K562 (cell line): ENCODE data around the gene HTR5A. TPM values are rescaled to one million over a fixed set of nuclear protein-coding genes. Genes with fewer than 3 reads are reported as not detected.

Experiments used
- ATAC-seq: fragments of 200-7000 bp; cut with Tn5 transposase; 3 replicates; pipeline ENCODE4 v1.9.1; 2020; ENCODE audit warnings: moderate library complexity
- BruUV-seq: library from RNA; stranded (reverse); fragments of 400-500 nt; replicated peaks from 2 replicates; lab custom pipeline; 2021; lab: Mats Ljungman, UMichigan
- CTCF ChIA-PET: fragments of 300-600 bp; formaldehyde crosslinking; extraction: SDS; loops from one replicate; lab custom pipeline; 2021; ENCODE audit warnings: low intra/inter-chr PET ratio; lab: Yijun Ruan, JAX
- POLR2A ChIA-PET: fragments of 300-600, 350-650 bp; sonication (Branson Sonifier 250); formaldehyde crosslinking; extraction: SDS; loops from one replicate; lab custom pipeline; 2021; ENCODE audit warnings: antibody characterized with exemption, inconsistent platforms; lab: Yijun Ruan, JAX
- DNase-seq, 4 experiments: peaks; one replicate each; pipeline versions ENCODE4 v3.0.0 to v3.0.0-alpha.2; 2011 to 2018; ENCODE audit warnings: low spot score in 3 of 4, mixed read lengths in 3 of 4; ENCODE audit errors: extremely low read depth in 1 of 4
- FAIRE-seq: peaks from 2 replicates; lab custom pipeline; 2011; peaks lifted over from hg19 to GRCh38; lab: Jason Lieb, UNC
- H2AFZ ChIP-seq: 2 replicates; pipeline ENCODE4 v1.6.0; 2011; ENCODE audit warnings: low read depth, low read length, control low read depth, inconsistent platforms
- H3K27ac ChIP-seq: fragments of 200-600 bp; 3 replicates; pipeline ENCODE4 v1.8.0; 2011; ENCODE audit warnings: low read depth, mild to moderate bottlenecking, control low read depth, inconsistent platforms, low read length, moderate library complexity, mixed read lengths; ENCODE audit errors: extremely low read depth
- H3K27me3 ChIP-seq, 2 experiments: fragments of 300-600 bp in 1 of 2; 2 replicates in 1 of 2; 3 replicates in 1 of 2; pipeline versions ENCODE4 v1.6.0 to v1.8.0; 2011; ENCODE audit warnings: inconsistent platforms in 2 of 2, low read length in 2 of 2, mild to moderate bottlenecking in 1 of 2, mixed read lengths in 1 of 2, moderate library complexity in 1 of 2; ENCODE audit not compliant: control insufficient read depth in 2 of 2, insufficient read depth in 2 of 2
- H3K36me3 ChIP-seq: fragments of 300-600 bp; 3 replicates; pipeline ENCODE4 v1.8.0; 2011; ENCODE audit warnings: mild to moderate bottlenecking, low read length, inconsistent platforms; ENCODE audit not compliant: control insufficient read depth, insufficient read depth
- H3K4me1 ChIP-seq, 2 experiments: fragments of 200-600 bp in 1 of 2; replicated peaks in 1 of 2; 2 replicates in 1 of 2; 3 replicates in 1 of 2; pipeline versions ENCODE4 v1.5.1 to v1.8.0; 2011; ENCODE audit warnings: inconsistent platforms in 2 of 2, low read length in 2 of 2, mild to moderate bottlenecking in 1 of 2, mixed read lengths in 1 of 2, moderate library complexity in 1 of 2; ENCODE audit not compliant: control insufficient read depth in 2 of 2, insufficient read depth in 2 of 2
- H3K4me2 ChIP-seq: 2 replicates; pipeline ENCODE4 v1.6.1; 2011; ENCODE audit warnings: low read length, control low read depth, inconsistent platforms, mixed read lengths; ENCODE audit not compliant: insufficient read depth
- H3K4me3 ChIP-seq: fragments of 200-600 bp; sonication (generic), shearing (Covaris generic); 2 replicates; pipeline ENCODE4 v1.5.1; 2016; ENCODE audit warnings: control low read depth, inconsistent platforms
- H3K79me2 ChIP-seq: fragments of 200-600 bp; 3 replicates; pipeline ENCODE4 v1.8.0; 2011; ENCODE audit warnings: low read length, inconsistent platforms; ENCODE audit not compliant: control insufficient read depth, insufficient read depth
- H3K9ac ChIP-seq, 2 experiments: 2 replicates each; pipeline versions ENCODE4 v1.6.0 to v1.6.1; 2011; ENCODE audit warnings: low read depth in 2 of 2, low read length in 2 of 2, control low read depth in 1 of 2, inconsistent platforms in 1 of 2, mild to moderate bottlenecking in 1 of 2, mixed read lengths in 1 of 2; ENCODE audit not compliant: insufficient read depth in 1 of 2
- H3K9me1 ChIP-seq: one replicate; pipeline ENCODE4 v1.6.0; 2011; ENCODE audit warnings: inconsistent platforms, mild to moderate bottlenecking, low read length, moderate library complexity; ENCODE audit not compliant: control insufficient read depth, insufficient read depth
- H3K9me3 ChIP-seq: replicated peaks from 2 replicates; pipeline ENCODE4 v1.5.1; 2011; ENCODE audit warnings: low read depth, low read length, inconsistent platforms; ENCODE audit not compliant: control insufficient read depth, insufficient read depth
- H4K20me1 ChIP-seq: replicated peaks from 2 replicates; pipeline ENCODE4 v1.6.1; 2011; ENCODE audit warnings: low read length, inconsistent platforms, mixed read lengths; ENCODE audit not compliant: control insufficient read depth, insufficient read depth
- CEBPZ ChIP-seq: fragments of 150-350 bp; IDR thresholded peaks from 2 replicates; pipeline ENCODE4 v1.6.1; 2014; ENCODE audit warnings: low read depth, mild to moderate bottlenecking, low read length, borderline replicate concordance
- HDAC1 ChIP-seq, 2 experiments: fragments of 450-650 bp; IDR thresholded peaks; 2 replicates each; pipeline ENCODE4 v1.6.1; 2016 to 2017; ENCODE audit warnings: inconsistent platforms in 1 of 2, mild to moderate bottlenecking in 1 of 2, moderate library complexity in 1 of 2
- HES1 ChIP-seq: fragments of 450-650 bp; IDR thresholded peaks from 2 replicates; pipeline ENCODE4 v1.6.1; 2016; ENCODE audit warnings: low read depth, mild to moderate bottlenecking, moderate library complexity
- MTA1 ChIP-seq: fragments of 450-650 bp; IDR thresholded peaks from 2 replicates; pipeline ENCODE4 v1.6.1; 2017; ENCODE audit warnings: borderline replicate concordance
- PKNOX1 ChIP-seq: fragments of 450-650 bp; IDR thresholded peaks from 2 replicates; pipeline ENCODE4 v1.6.1; 2016
- POLR2H ChIP-seq: IDR thresholded peaks from 2 replicates; pipeline ENCODE4 v1.6.1; 2016; ENCODE audit warnings: missing genetic modification characterization, low read depth, mild to moderate bottlenecking, control low read depth, missing compliant biosample characterization, moderate library complexity
- RBM14 ChIP-seq: fragments of 200-400 bp; formaldehyde crosslinking; IDR thresholded peaks from 2 replicates; pipeline ENCODE4 v1.6.1; 2018; ENCODE audit warnings: low read depth, mild to moderate bottlenecking, low read length, moderate library complexity, borderline replicate concordance; ENCODE audit not compliant: insufficient read depth
- TBL1XR1 ChIP-seq, 2 experiments: IDR thresholded peaks; 2 replicates each; pipeline ENCODE4 v1.6.1; 2012; ENCODE audit warnings: improper control_type of control experiment in 2 of 2, low read length in 2 of 2, mild to moderate bottlenecking in 1 of 2
- ZMIZ1 ChIP-seq, 2 experiments: fragments of 150-350 bp in 1 of 2; IDR thresholded peaks; 2 replicates each; pipeline ENCODE4 v1.6.1; 2012 to 2016; ENCODE audit warnings: low read depth in 2 of 2, low read length in 2 of 2, mild to moderate bottlenecking in 1 of 2, moderate library complexity in 1 of 2
- WGBS: fragments of 100-300 bp; shearing (Covaris generic); methylation state at CpG from one replicate; pipeline ENCODE4 v1.1.6; 2016; ENCODE audit warnings: low coverage, mixed read lengths; ENCODE audit not compliant: insufficient coverage; ENCODE audit errors: missing lambda C conversion rate; 5-methylcytosine and 5-hydroxymethylcytosine counted together
- in situ Hi-C: fragments of 300-500 bp; cut with MboI; formaldehyde crosslinking; loops from 4 replicates; pipeline ENCODE4 v1.15.0; 2018; ENCODE audit warnings: inconsistent platforms, mixed read lengths
- intact Hi-C: fragments of 100-400 bp; cut with micrococcal nuclease; formaldehyde crosslinking; loops from 2 replicates; pipeline ENCODE4 v1.14.2; 2022
- polyA plus RNA-seq, 8 experiments: library from polyadenylated mRNA; depleted of rRNA in 4 of 8; stranded (reverse) in 5 of 8; unstranded in 3 of 8; fragments of >200 nt; fragmentation: Nextera tagmentation in 2 of 8; fragmentation: Illumina TruSeq in 1 of 8; extraction: Ambion mirVana in 2 of 8; extraction: Trizol in 1 of 8; gene quantifications; 2 replicates each; pipeline versions ENCODE4 v1.2.1 to v1.2.3, GENCODE V29; 2011 to 2014; ENCODE audit warnings: inconsistent platforms in 1 of 8, missing spikeins in 1 of 8
- total RNA-seq, 7 experiments: library from RNA; depleted of rRNA in 6 of 7; stranded (reverse); fragments of >200 nt in 6 of 7; fragmentation: Illumina TruSeq in 2 of 7; extraction: Trizol in 2 of 7; gene quantifications; 2 replicates each; pipeline versions ENCODE4 v1.2.1 to v1.2.3, GENCODE V29; 2011 to 2021; ENCODE audit warnings: low replicate concordance in 1 of 7
- TF ChIP-seq, protein P1 (sequence below), 3 experiments: fragments of 200-800 bp in 1 of 3; sonication (Bioruptor generic) in 1 of 3; sonication (generic) in 1 of 3; formaldehyde crosslinking in 1 of 3; IDR thresholded peaks; 2 replicates each; pipeline versions ENCODE4 v1.6.1 to v1.8.0; 2016 to 2022; ENCODE audit warnings: mild to moderate bottlenecking in 2 of 3, missing compliant biosample characterization in 2 of 3, missing genetic modification characterization in 2 of 3, missing genetic modification reagents in 1 of 3

HTR5A gene
- total and polyA plus RNA-seq, 9 of the 15 experiments (the other 6 are each of a cell fraction or from before 2014, with no cell fraction given): 0.06 TPM; not detected in 8

- FAIRE-seq (no peak), DNase-seq (no peak), ATAC-seq (no peak)
- H3K36me3 ChIP-seq: no peaks in the 10 kb centered on the region
- in situ Hi-C loops (no loop called here), intact Hi-C loops (no loop called here)
- H3K9me1 ChIP-seq: no peaks in the 10 kb centered on the region
- H3K27ac ChIP-seq: no peak overlapping the region
- H3K4me2 ChIP-seq: no peak overlapping the region
- WGBS: 0% methylated on average over 4 of the region's 4 CpGs
- H3K4me3 ChIP-seq: no peak overlapping the region
- no peak overlapping the region for H3K9ac ChIP-seq
- BruUV-seq: no TSS peak
- CTCF ChIA-PET: no interaction called here
- H3K79me2 ChIP-seq: no peaks in the 10 kb centered on the region
- H3K9me3 ChIP-seq: no peaks in the 10 kb centered on the region
- peaks cover 37 to 54% of the 10 kb centered on the region in 2 experiments for H3K27me3 ChIP-seq
- no peak overlapping the region for H2AFZ ChIP-seq
- no peaks in the 10 kb centered on the region for H3K4me1 ChIP-seq
- H4K20me1 ChIP-seq: no peaks in the 10 kb centered on the region
- POLR2A ChIA-PET: no interaction called here
- TF ChIP-seq MTA1 (no peak), TBL1XR1 (IDR thresholded peaks at IDR 0.05; ENCODE audit: low read length in 2 of 2) (no peak), RBM14 (no peak), ZMIZ1 (IDR thresholded peaks at IDR 0.05; ENCODE audit: low read depth in 2 of 2, low read length in 2 of 2) (no peak), HES1 (no peak), PKNOX1 (no peak), CEBPZ (no peak), HDAC1 (IDR thresholded peaks at IDR 0.05) (no peak), POLR2H (no peak)
- TF ChIP-seq, protein P1, sequence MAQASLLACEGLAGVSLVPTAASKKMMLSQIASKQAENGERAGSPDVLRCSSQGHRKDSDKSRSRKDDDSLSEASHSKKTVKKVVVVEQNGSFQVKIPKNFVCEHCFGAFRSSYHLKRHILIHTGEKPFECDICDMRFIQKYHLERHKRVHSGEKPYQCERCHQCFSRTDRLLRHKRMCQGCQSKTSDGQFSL (CRISPR knock-in tag; IDR thresholded peaks at IDR 0.05): no peak
- TF ChIP-seq, protein P1 (tag; IDR thresholded peaks at IDR 0.05): no peak
These were observed 33.7 kb downstream of the HTR5A start for GRCh38 chr7:155103839-155104238.
